Heart left ventricle (tissue), 16 donors: ENCODE measurements around the gene ZNF486. TPM values are rescaled to one million over a fixed set of nuclear protein-coding genes. Genes with fewer than 3 reads are reported as not detected.

ENCODE experiments used
- ATAC-seq, 4 donors: fragments of 200-7000 bp; cut with Tn5 transposase; one replicate each; pipeline ENCODE4 v1.9.1; 2020 to 2022; ENCODE audit warnings: moderate library complexity in 4 of 4, mild to moderate bottlenecking in 3 of 4, moderate number of reproducible peaks in 1 of 4
- DNase-seq, 5 donors: peaks; one replicate each; pipeline ENCODE4 v3.0.0-alpha.2; 2020
- H3K27ac ChIP-seq, 12 donors: fragments of 200-600 bp; sonication (generic) in 4 of 12; one replicate each; pipeline versions ENCODE4 v1.5.0 to v1.8.0; 2016 to 2022; ENCODE audit warnings: mild to moderate bottlenecking in 2 of 12
- H3K27me3 ChIP-seq, 9 donors: fragments of 200-600 bp; sonication (generic) in 2 of 9; one replicate each; pipeline versions ENCODE4 v1.5.1 to v1.8.0; 2016 to 2022; ENCODE audit warnings: mild to moderate bottlenecking in 3 of 9
- H3K36me3 ChIP-seq, 9 donors: fragments of 200-600 bp; sonication (generic) in 2 of 9; one replicate each; pipeline versions ENCODE4 v1.5.0 to v1.8.0; 2018 to 2022; ENCODE audit warnings: mild to moderate bottlenecking in 2 of 9
- H3K4me1 ChIP-seq, 12 donors: fragments of 200-600 bp; sonication (generic) in 4 of 12; one replicate each; pipeline versions ENCODE4 v1.5.0 to v1.8.0; 2016 to 2022; ENCODE audit warnings: mild to moderate bottlenecking in 3 of 12
- H3K4me3 ChIP-seq, 12 donors: fragments of 200-600 bp; sonication (generic) in 4 of 12; one replicate each; pipeline versions ENCODE4 v1.5.0 to v1.8.0; 2017 to 2022; ENCODE audit warnings: mild to moderate bottlenecking in 9 of 12, moderate library complexity in 4 of 12
- H3K9me3 ChIP-seq, 12 donors: fragments of 200-600 bp; sonication (generic) in 4 of 12; one replicate each; pipeline versions ENCODE4 v1.5.0 to v1.8.0; 2016 to 2022; ENCODE audit warnings: mild to moderate bottlenecking in 1 of 12
- CTCF ChIP-seq, 12 donors: fragments of 200-600 bp; sonication (generic) in 4 of 12; IDR thresholded peaks; one replicate each; pipeline versions ENCODE4 v1.5.0 to v1.8.0; 2018 to 2022; ENCODE audit warnings: antibody characterized with exemption in 12 of 12, mild to moderate bottlenecking in 5 of 12
- POLR2A ChIP-seq, 2 donors: fragments of 450-650 bp; IDR thresholded peaks; one replicate each; pipeline ENCODE4 v1.6.1; 2017; ENCODE audit warnings: antibody characterized with exemption in 2 of 2, mild to moderate bottlenecking in 2 of 2, moderate library complexity in 2 of 2
- WGBS, 4 donors: extraction: QIAGEN DNeasy Blood & Tissue Kit in 2 of 4; methylation state at CpG; one replicate each; pipeline versions ENCODE4 v1.1.5 to v1.1.7; 2013 to 2018; 5-methylcytosine and 5-hydroxymethylcytosine counted together
- intact Hi-C, 10 donors: fragments of 100-400 bp; cut with DNase I; formaldehyde crosslinking; loops; one replicate each; pipeline versions ENCODE4 v1.11.1 to v1.14.2; 2022
- polyA plus RNA-seq, 2 donors: library from polyadenylated mRNA; stranded (reverse); fragments of 200-250 nt; gene quantifications; one replicate each; pipeline ENCODE4 v1.2.3, GENCODE V29; 2013
- total RNA-seq, 9 donors: library from RNA; depleted of rRNA in 2 of 9; stranded (reverse); fragments of >200 nt in 2 of 9; fragmentation: NEBNext Ultra II Directional in 3 of 9; extraction: Animal tissue kit (Norgen Biotek cat#: 25700) in 3 of 9; gene quantifications; one replicate each; pipeline versions ENCODE4 v1.1.0 to v1.2.4, GENCODE V29; 2016 to 2023
- donor health status: ischemic (EF 13 %, LVEDD 7.1; RV severe dilation, severe dysfunction).
- donor health status: healthy with polysubstance abuse.
- donor health status: DM: no; HTN: yes; CAD: no.
- donor health status: DM: no; HTN: no; CAD: no.
- donor health status: ischemic (EF 25% LVEDD 6.9; RV normal size, moderate dysfunction).
- donor health status: ischemic (EF 25% LVEDD 5.7; RV mildly dilated, moderate dysfunction).
- donor health status: healthy.
- donor health status: DM: yes; HTN: yes; CAD: no.
- donor health status: ischemic (EF 35%, LVEDD 5.7; RV mildly dilated, moderate dysfunction).
- donor health status: nonischemic (EF 11% LVEDD 7.7; RV severe dilation, severe dysfunction).
- donor health status: DM: yes; HTN: yes; CAD: no.
- donor health status: PGD.
- donor health status: ischemic (EF 29% LVEDD 5.4; RV normal size, mild dysfunction).
- donor health status: nonischemic (EF 23%, LVEDD 6.1; RV moderate dilation, normal function).

Gene ZNF486
- total and polyA plus RNA-seq, 11 donors: 1.1 to 3.5 (median 1.8) TPM

GRCh38 chr19:20233105-20233504, 66.1 kb downstream of the ZNF486 start:
- Histone ChIP-seq H3K4me3 (no peak overlapping the region), H3K36me3 (no peaks in the 10 kb centered on the region)
- TF ChIP-seq POLR2A (IDR thresholded peaks at IDR 0.05) (no peak), CTCF (IDR thresholded peaks at IDR 0.05) (no peak)

GRCh38 chr19:20235156-20235555, 68.1 kb downstream of the ZNF486 start:
- WGBS, 4 donors: 93 to 98% (median 97%) methylated on average over 8 of the region's 8 CpGs
- ATAC-seq: no peak
- Histone ChIP-seq H3K4me1 (peaks cover 0 to 17% (median 2%) of the 10 kb centered on the region in 12 donors), H3K27ac (no peak overlapping the region), H3K4me3 (no peak overlapping the region), H3K36me3 (no peaks in the 10 kb centered on the region), H3K27me3 (no peaks in the 10 kb centered on the region), H3K9me3 (peaks cover 0 to 12% (median 0%) of the 10 kb centered on the region in 12 donors)
- TF ChIP-seq POLR2A (IDR thresholded peaks at IDR 0.05) (no peak), CTCF (IDR thresholded peaks at IDR 0.05) (no peak)
- intact Hi-C loops: loop anchor here in 3 of 10 donors (5.0 to 10.0 kb wide), 3 partner anchors 68 to 200 kb away; partner anchors contain the start of genes ZNF486 (in 2 of the 3) and ZNF682 (in 1 of the 3)
- DNase-seq: no peak

More at GRCh38 chr19:20233105-20233504, 66.1 kb downstream of the ZNF486 start:
- Histone ChIP-seq H3K9me3 (peaks cover 0 to 27% (median 0%) of the 10 kb centered on the region in 12 donors), H3K27me3 (no peaks in the 10 kb centered on the region), H3K4me1 (peaks cover 0 to 11% (median 0%) of the 10 kb centered on the region in 12 donors), H3K27ac (no peak overlapping the region)
- ATAC-seq: no peak
- WGBS, 4 donors: 95 to 100% (median 98%) methylated on average over 3 of the region's 3 CpGs
- intact Hi-C loops: loop anchor here in 2 of 10 donors (10.0 kb wide), 2 partner anchors 178 to 198 kb away; partner anchors contain the start of gene ZNF682 (in 1 of the 2)
- DNase-seq: no peak

DNA sequence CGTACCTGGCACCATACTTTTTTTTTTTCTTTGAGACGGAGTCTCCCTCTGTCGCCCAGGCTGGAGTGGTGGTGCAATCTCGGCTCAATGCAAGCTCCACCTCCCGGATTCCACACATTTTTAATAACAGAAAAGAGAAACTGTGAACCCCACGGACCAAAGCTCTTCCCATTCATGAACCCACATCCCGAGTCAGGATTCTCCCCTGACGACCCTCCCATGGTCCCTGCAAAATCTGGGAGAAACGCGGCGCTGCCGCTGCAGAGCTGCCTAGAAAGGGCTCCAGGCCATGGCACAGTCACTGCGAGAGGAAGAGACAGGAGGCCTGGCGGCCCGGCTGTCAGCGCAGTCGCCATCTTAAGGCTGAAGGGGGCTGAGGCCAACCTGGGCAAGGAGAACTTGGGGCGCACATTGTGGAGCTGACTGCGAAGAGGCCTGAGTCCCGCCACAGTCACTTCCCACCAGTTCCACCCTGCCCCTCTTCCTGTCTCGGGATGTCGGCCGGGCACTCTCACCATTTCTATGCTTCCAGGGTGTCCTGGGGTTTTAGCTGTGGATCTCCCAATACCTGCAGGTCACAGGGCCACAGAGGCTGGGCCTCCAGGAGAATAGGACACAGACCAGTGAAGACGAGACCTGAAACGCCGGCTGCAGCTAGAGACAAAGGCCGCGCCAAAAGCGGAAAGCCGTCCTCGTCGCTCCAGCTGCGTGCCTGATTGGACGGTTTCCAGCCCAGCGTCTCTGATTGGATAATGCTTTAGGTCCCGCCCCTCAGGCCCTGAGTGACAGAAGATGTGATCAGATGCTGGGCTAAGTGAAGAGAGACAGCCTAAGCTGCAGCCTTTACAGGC, 71.0 kb downstream of the ZNF486 start:
- DNase-seq: peak; percentile 90 to 95 (median 93)
- peaks cover 0 to 17% (median 2%) of the 10 kb centered on the region in 12 donors for H3K4me1 ChIP-seq
- peak overlapping the region in 10 of 12 donors; percentile 1 to 65 (median 49) for H3K27ac ChIP-seq
- peak overlapping the region; percentile 43 to 80 (median 64) for H3K4me3 ChIP-seq
- H3K36me3 ChIP-seq: no peaks in the 10 kb centered on the region
- intact Hi-C loops: loop anchor here in 3 of 10 donors (5.0 to 10.0 kb wide), 3 partner anchors 71 to 203 kb away; partner anchors contain the start of genes ZNF486 (in 2 of the 3) and ZNF682 (in 1 of the 3)
- peak; percentile 92 to 97 (median 96) for ATAC-seq
- TF ChIP-seq POLR2A (IDR thresholded peaks at IDR 0.05) (no peak), CTCF (IDR thresholded peaks at IDR 0.05) (peak in 2 of 12 donors; percentile 7 to 17)
- H3K27me3 ChIP-seq: no peaks in the 10 kb centered on the region
- 0 to 1% (median 1%) methylated on average over 34 to 36 of the region's 36 CpGs for WGBS, 4 donors
- H3K9me3 ChIP-seq: no peaks in the 10 kb centered on the region

DNA sequence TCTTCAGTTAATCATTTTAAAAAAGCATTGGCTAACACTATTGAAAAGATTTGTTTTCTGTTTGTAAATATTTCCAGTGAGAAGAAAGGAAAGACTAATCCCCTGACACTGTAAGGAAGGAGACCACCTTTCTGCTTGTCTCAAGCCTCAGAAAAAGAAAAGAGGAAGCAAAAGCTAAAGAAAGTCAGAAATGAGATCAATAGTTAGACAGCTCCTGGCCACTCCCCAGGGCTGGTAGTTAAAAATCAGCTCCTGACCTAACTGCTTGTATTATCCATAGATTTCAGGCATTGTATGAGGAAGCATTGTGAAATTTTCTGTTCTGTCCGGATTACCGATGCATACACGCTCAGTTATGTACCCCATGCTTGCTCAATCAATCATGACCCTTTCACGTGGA, 76.6 kb downstream of the ZNF486 start:
- DNase-seq: no peak
- intact Hi-C loops: loop anchor here in 1 of 10 donors (10.0 kb wide), 1 partner anchor 1241 kb away; no protein-coding TSS in a partner anchor

More for the DNA sequence above, 76.6 kb downstream of the ZNF486 start:
- WGBS, 4 donors: 90 to 93% (median 91%) methylated on average over 4 of the region's 4 CpGs
- Histone ChIP-seq H3K4me1 (peaks cover 0 to 5% (median 0%) of the 10 kb centered on the region in 12 donors), H3K36me3 (no peaks in the 10 kb centered on the region), H3K9me3 (no peaks in the 10 kb centered on the region), H3K27me3 (no peaks in the 10 kb centered on the region), H3K27ac (no peak overlapping the region), H3K4me3 (no peak overlapping the region)
- TF ChIP-seq CTCF (IDR thresholded peaks at IDR 0.05) (no peak), POLR2A (IDR thresholded peaks at IDR 0.05) (no peak)
- ATAC-seq: no peak
